Activated naive CD4-positive, alpha-beta T cell treated with Interleukin-2 at 50 U/mL for 16 hours (primary cell): ENCODE data around the gene DNAH17.

Source experiments
- DNase-seq: peaks from one replicate; pipeline ENCODE4 v3.0.0-alpha.2; 2020

DNAH17 gene

DNA sequence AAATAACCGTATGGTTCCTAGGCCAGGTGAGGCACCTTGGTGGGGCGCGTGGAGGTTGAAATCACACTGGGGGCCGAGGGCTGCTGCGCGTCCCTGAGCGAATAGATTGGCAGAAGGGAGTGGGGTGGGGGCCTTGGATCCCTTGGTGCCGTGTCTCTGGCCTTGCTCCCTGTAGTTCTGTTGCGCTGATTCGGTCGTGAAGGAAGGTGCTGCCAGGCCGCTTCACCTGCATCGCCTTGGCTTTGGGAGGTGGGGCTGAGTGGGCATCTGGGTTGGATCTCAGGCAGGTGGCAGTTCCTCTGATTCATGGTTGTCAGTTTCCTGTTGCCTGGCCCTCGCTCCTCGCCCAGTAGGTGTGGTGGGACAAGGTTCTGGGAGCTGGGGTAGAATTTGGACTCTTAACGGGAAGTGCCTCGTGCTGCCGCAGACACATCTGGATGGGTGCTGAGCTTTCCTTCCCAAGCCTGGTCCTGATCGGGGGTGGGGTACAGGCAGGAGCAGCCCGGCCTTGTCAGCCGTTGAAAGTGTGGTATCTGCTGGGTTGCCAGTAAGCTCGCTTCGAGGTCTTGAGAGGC lies 168.6 kb downstream of the DNAH17 start:
- DNase-seq, result no peak

DNA sequence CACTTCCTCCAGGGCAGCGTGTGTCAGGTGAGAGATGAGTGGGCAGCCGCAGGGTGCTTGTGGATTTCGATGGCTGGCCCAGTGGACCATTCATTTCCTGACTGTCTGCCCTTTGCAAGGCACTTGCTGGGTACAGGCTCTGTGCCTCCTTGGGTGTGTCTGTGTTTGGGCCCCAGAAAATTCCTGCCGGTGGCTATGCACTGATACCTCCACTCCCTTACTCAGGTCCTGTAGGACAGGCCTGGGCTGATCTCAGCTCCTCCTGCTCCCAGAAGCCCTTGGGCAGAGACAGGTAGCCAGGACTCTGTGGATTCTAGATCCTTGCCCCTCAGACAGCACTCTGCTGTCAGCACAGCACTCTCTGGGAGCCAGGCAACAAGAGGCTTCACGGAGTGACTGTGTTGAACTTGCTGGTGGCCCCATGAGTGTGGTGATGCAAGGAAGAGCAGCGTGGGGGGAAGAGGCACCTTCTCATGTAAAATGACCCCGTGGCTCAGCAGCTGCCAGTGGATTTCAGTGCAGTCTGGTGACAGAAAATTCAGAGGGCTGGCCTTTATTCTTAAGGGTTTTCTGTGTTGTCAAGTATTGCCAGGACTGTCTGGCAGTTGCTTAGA lies 169.7 kb downstream of the DNAH17 start:
- DNase-seq, result no peak

DNA sequence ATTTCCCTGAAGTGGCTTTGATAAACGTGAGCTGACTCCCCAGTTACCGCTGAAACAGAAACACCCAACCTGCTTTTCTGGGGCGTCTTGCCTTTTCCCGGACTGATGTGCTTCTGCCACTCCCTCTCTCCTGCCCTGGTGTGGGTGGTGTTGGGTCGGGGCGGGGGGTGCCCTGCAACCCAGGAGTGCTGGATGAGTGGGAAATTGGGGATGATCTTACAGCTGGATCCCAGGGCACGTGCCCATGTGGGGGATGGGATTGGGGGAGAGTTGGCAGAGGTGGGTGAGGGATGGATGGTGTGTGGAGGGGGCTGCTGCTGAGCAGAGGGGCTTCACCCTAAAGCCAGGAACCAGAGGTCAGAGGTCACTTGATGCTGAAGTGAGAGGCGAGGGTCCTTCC lies 170.3 kb downstream of the DNAH17 start:
- no peak for DNase-seq

DNA sequence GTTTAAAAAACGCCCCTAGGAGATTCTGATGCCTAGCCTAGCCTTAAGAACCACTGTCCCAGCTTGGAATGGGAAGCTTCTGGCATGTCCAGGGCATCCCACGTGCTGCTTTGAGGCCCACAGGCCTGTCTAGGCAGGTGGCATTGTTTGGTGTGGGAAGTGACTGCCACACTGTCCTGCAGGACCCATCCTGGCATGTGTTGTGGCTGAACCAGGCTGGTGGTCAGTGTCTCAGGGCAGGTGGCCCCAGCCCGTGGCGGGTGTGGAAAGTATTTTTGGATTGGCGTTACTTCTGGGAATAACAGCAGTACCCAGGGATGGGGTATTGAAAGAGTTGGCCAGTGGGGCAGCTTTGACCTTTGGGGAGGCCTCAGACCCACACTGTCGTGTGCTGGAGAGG lies 170.8 kb downstream of the DNAH17 start:
- no peak for DNase-seq

DNA sequence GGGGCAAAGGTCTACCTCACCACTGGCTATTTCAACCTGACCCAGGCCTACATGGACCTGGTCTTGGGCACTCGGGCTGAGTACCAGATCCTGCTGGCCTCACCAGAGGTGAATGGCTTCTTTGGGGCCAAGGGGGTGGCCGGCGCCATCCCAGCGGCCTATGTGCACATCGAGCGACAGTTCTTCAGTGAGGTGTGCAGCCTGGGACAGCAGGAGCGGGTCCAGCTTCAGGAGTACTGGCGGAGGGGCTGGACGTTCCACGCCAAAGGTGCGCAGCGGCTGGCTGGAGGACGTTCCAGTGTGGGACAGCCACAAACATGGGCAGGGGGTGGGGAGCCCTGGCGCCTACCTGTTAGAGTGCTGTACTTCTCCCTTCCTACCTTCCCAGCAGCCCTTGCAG lies 173.4 kb downstream of the DNAH17 start:
- DNase-seq, result no peak

DNA sequence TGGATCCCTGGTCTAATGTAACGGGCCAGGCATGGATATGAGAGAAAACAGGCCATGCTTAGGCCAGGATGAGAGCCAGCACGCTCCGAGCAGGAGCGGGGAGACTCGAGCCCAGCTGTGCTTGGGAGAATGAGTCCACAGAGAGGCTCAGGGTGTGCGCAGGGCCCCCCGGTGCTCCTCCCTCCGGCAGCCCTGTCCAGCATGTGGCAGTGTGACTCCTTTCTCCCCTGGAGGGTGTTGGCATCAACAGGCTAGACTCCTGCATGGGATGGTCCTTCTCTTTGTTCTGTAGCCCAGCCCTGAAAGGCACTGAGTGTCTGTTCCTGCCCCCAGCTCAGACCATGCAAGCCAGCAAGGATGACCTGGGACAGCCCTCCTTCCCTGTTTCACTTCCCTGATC lies 175.3 kb downstream of the DNAH17 start:
- no peak for DNase-seq

DNA sequence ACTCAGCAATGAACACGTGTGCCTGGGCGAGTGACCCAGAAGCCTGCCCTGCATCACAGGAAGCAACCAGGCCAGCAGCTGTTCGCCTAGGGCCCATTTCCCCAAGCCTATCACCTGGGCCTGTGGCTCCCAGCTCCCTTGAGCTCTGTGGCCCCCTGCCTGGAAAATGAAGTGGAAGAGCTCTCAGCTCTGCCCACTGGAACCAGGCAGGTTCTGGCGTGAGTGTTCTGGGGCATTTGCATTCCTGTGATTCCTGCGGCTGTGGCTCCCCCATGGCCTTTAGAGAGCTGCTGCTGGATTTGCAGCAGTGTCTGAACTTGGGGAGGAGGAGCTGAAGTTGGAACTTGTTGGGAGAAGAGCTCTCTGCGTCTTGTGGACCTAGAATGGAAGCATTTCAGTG lies 175.9 kb downstream of the DNAH17 start:
- DNase-seq, result no peak

DNA sequence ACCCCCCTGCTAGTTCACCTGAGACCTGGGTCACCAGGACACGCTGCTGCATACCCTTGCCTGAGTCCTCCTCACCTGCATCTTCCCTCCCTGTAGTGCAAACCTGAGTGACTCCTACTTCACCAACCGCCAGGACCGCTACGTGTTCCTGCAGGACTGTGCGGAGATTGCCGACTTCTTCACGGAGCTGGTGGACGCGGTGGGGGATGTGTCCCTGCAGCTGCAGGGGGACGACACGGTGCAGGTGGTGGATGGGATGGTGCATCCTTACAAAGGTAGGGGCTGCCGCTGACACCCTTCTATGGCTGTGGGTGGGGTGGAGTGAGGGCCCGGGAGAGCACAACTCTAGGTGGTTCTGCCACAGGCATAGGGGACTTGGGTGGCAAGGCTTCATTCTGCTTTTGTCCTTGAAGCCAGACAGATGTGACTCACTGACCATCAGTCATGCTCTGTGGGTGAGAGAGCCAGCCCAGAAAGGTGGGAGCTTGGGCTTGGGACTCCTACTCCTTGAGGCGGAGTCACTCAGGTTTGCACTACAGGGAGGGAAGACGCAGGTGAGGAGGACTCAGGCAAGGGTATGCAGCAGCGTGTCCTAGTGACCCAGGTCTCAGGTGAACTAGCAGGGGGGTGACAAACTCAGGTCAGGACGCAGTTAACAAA lies 176.5 kb downstream of the DNAH17 start:
- DNase-seq, result no peak

DNA sequence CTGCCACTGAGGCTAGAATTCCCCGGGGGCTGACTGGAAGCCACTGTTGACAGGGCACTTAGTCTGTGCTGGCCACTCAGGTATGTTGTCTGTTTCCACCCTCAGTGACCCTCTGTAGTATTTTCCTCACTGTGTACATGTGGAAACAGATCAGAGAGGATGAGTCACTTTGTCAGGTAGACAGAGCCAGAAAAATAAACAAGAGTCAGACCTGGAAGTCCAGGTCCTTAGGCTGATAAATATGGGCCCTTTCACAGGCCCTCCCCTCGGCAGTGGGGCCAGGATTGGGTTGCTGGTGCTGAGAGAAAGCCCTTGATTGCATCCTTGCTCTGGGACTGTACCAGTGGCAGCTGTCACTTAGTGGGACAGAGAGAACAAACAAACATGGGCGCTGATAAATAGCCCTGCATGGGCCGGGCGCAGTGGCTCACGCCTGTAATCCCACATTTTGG lies 177.5 kb downstream of the DNAH17 start:
- DNase-seq, result no peak

DNA sequence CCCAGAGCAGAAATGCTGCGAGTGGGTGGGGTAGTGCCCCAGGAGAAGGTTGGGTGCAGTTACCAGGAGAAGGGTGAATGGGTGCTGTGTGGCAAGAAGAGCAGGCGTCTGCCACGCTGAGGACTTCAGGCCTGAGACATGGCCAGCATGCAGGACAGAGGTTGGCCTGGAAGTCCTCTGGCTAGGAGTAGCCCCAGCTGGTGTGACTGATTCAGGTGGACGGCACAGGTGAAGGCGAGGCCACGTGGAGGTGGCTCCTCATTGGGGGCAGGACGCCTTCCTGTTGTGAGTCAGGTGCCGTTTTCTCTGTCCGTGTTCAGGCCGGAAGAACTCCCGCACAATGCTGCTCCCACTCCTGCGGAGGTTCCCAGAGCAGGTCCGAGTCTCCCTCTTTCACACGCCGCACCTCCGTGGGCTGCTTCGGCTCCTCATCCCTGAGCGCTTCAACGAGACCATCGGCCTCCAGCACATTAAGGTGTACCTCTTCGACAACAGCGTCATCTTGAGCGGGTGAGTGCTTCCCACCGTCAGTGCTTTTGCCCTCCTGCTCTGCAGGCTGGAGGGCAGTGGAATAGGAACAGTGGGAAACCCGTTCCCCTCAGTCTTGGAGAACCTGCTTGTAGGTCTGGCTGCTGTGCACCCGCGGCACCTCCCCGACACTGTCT lies 178.0 kb downstream of the DNAH17 start:
- no peak for DNase-seq

DNA sequence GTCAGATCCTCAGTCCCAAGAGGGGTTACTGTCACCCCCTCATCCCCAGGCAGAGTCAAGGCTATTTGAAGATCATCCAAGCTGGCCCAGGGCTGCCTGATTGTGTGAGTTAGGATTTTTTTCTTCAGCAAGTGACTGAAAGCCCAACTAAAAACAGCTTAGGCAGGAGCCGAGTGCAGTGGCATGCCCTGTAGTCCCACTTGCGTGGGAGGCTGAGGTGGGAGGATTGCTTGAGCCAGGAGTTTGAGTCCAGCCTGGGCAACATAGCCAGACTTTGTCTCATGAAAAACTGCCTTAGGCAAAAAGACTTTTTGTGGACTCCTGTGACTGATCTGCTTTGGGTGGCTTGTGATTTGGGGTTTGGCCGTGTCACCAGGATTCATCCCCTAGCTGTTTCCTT lies 178.8 kb downstream of the DNAH17 start:
- no peak for DNase-seq

DNA sequence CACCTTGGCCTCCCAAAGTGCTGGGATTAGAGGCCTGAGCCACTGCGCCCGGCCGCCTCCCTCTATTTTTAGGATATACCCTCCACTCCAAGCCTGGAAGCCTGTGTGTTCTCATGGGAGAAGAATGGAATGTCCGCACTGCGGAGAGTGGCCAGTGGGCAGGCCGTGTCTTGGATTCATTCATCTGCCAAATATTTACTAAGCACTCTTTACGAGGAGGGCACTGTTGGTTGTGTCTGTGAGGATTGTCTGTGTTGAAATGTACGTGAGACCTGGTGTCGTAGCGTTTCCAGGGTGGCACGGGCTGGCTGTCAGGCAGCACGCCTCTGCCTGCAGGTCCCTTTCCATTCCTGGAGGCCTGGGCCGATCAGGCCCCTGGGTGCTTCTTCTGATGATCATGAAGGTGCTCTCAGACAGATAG lies 179.5 kb downstream of the DNAH17 start:
- DNase-seq, result no peak

DNA sequence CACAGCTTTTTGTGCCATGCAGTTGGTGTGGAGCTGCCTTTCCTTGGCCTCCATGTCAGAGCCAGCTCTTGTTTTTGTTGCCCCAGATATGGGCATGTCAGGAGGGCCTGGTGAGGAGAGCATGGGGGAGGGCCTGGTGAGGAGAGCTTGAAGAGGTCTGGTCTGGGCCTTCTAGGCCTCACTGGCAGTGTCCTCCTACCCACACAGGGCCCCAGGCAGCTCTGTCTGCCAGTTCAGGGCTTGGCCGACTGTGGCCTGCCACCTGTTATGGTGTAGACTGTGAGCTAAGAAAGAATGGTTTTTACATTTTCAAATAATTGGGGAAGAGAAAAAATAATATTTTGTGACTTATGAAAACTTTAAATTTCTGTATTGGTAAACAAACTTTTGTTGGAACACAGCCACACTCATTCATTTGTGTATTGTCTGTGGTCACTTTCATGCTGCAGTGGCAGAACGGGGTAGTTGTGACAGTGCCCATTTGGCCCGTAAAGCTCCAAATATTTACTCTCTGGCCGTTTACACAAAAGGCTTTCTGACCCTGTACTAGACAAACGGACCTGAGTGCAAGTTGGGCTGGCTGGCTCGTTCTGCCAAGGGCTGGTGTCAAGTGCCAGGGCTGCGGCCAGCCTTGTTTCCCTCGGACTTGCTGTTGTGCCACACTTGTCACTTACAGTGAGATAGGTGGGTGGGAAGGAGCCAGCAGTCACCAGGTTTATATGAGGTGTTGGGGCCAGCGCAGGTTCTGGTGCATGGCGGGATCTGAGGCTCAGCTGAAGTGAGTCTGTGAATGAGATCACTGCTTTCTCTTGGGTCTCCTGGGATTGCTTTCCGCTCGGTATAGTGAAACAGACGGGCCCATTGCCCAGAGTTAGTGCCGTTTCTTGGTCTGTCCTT lies 180.5 kb downstream of the DNAH17 start:
- DNase-seq, result no peak

DNA sequence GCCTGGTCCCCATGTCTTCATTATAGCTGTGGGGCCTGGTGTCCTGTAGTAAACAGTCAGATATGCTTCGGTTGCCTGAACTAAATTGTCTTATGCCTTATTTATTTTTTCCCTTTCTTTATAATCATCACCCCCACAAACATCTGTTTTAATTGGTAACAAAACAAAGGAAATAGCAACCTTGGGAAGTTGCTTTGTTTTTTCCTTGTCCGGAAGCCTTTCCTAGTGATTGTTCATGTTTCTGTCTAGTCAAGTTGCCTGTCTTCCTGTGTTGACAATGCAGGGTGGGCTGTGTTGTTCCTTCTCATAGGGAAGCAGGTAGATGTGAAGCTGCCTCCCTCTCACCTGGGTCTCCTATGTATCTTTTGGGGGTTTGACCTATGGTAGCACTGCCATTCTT lies 182.0 kb downstream of the DNAH17 start:
- no peak for DNase-seq

DNA sequence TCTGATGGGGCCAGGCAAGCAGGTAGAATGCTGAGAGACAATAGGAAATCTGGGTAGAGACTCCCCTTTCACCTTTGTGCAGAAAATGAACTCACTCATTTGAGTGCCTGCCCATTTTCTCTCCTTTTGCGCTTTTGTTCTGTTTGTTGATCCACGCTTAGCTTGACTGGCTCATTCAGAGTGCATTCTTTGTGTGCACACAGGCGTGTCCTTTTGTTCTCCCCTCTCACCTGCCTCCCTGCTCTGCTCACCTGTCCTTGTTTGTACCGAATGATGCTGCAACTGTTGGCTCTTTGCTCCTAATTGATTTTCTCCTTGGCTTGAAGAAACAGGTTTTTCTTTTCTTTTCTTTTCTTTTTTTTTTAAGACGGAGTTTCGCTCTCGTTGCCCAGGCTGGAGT lies 183.0 kb downstream of the DNAH17 start:
- no peak for DNase-seq

DNA sequence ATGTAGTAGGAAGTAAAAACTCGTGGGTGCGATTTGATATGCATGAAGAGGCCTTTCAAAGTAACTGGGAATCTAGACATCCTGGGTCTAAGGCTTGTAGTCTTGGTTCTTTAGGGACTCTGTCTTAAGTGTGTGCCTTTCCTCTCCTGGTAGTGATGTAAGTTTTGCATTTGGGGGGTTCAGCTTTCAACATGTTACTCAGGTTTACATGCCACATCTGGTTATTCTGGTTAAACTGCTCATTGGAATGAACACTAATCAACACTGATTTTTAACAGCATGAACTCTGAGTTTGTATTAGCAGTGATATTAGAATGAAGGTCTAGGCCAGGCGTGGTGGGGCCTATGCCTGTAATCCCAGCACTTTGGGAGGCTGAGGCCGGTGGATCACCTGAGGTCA lies 183.6 kb downstream of the DNAH17 start:
- DNase-seq, result no peak

DNA sequence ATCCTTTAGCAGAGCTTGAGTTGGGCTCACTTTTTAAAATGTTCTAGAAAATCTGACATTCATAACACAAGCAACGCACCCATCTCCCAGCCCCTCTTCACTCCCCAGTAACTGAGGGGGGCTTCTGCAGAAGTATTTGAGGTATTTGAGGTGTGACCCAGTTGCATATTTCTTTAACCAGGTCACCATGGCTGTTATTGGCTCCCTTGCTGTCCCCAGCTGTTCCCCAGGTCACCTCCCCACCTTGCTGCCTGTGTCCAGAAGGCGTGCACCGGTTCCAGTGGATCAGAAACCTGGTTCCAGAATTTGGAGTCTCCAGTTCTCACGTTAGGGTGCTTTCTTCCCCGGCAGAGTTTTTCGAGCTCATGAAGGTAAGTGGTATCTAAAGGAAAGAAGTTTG lies 184.9 kb downstream of the DNAH17 start:
- no peak for DNase-seq

DNA sequence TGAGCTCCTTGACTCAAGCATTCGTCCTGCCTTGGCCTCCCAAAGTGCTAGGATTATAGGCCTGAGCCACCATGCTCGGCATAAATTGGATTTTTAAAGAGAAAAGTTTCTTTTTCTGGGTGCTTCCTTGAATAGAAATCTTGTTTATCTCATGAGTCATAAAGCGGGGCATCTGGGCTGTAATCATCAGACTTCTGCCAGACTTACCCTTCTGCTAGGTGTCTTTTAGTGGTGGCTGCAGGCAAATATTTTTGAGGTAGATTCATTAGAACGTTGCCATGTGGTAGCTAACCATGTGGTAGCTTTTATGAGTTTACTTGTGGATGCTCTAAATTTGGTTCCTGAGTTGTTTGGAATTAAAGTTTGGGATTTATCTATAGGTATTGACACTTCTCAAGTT lies 185.4 kb downstream of the DNAH17 start:
- DNase-seq, result no peak

DNA sequence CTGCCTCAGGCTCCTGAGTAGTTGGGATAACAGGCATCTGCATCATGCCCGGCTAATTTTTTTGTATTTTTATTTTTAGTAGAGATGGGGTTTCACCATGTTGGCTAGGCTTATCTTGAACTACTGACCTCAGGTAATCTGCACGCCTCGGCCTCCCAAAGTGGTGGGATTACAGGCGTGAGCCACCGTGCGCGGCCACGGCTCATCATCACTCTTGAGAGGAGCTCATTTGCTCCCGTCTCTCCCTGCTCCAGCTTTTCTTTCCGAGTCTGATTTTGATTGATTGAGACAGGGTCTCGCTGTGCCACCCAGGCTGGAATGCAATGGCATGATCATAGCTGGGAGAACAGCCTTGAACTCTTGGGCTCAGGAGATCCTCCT lies 186.2 kb downstream of the DNAH17 start:
- DNase-seq, result no peak

DNA sequence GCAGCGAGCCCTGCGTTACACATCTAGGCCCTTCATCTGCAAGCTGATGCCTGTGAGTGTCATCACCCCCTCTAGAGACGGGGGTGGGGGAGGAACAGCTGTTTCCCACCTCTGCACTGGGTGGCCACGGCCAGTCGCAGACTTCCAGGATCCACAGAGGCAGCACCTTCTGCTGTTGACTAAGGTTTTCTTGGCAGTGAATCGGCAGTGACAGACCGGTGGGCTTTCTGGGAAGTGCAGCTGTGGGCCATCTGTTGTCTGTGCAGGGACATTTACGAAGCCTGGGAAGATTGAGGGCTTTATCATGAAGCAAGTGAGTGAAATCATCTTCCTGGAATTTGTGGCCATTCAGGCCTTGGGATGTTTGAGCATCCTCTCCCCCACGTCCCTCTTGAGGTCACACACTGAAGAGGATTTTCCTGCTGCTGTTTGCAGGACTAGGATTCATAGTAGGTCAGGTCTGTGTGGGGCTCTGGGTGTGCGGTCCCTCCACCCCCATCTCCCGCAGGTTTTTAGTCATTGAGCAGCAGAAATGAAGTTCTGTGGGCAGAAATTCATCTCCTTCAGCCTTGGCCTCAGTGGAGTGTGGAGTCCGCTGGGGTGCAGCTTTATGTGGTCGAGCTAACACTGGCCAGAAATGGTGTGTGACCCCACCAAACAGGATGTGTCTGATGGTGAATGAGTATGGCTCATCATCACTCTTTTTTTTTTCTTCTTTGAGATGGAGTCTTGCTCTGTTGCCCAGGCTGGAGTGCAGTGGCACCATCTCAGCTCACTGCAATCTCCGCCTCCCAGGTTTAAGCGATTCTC lies 186.8 kb downstream of the DNAH17 start:
- DNase-seq, result no peak

DNA sequence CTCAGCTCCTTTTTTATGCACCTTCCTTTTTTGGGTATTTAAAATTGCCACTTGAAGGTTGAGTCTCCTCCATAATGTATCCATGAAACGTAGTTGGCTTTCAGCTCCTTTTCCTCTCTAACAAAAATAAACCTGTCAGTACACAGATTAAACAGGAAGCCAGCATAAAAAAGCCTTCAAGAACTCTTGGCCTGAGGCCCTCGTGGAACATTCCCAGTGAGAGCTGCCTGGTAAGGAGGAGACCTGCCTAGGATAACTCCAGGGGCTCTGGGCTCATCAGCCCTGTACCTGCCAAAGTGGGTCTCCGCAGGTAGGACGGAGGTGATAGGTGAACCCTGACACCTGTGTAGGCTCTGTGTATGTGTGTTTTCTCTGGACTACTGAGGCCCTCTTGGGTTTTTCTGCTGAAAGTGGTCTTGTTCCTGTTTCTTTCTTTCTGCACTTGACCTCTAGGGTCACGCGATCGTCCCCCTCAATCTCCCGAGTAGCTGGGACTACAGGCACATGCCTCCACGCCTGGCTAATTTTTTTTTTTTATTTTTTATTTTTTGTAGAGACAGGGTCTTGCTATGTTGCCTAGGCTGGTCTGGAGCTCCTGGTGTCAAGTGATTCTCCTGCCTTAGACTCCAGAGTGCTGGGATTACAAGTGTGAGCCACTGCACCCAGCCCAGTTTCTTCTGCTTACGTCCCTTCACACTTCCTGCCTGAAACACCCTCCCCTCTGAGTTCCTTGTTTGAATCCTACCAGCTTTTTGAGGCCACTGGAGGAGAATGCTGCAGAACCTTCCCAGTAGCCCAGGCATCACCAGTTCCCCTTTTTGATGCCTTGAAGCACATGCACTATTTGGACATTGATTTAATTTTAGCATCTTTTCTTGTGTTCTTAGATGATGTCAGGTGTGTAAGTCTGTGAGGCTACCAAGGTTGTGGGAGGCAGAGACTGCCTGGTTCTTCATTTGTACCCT lies 188.9 kb downstream of the DNAH17 start:
- DNase-seq, result no peak
